ENCODE results near the gene DLG2.

DLG2 gene

GRCh38 chr11:84215672-84216071 lies 1411.5 kb downstream of the DLG2 start:
- DNase-seq (ENCODE audit: low read depth in 3 of 3) = no peak

GRCh38 chr11:84214557-84214956 lies 1412.6 kb downstream of the DLG2 start:
- no peak for DNase-seq (ENCODE audit: low read depth in 3 of 3)

GRCh38 chr11:84212468-84213390 lies 1414.4 kb downstream of the DLG2 start:
- no peak for DNase-seq (ENCODE audit: low read depth in 3 of 3)

GRCh38 chr11:84211896-84212295 lies 1415.2 kb downstream of the DLG2 start:
- DNase-seq (ENCODE audit: low read depth in 3 of 3) = no peak

GRCh38 chr11:84194696-84195095 lies 1432.4 kb downstream of the DLG2 start:
- no peak for DNase-seq (ENCODE audit: low read depth in 3 of 3)

- no peak for DNase-seq (ENCODE audit: low read depth in 3 of 3)
Measured at GRCh38 chr11:84193706-84194105, 1433.4 kb downstream of the DLG2 start.

GRCh38 chr11:84188521-84188920 lies 1438.6 kb downstream of the DLG2 start:
- no peak for DNase-seq (ENCODE audit: low read depth in 3 of 3)

- DNase-seq (ENCODE audit: low read depth in 3 of 3) = no peak
Measured at GRCh38 chr11:84173078-84173477, 1454.1 kb downstream of the DLG2 start.

- no peak for DNase-seq (ENCODE audit: low read depth in 3 of 3)
Measured at GRCh38 chr11:84165139-84165538, 1462.0 kb downstream of the DLG2 start.

- DNase-seq (ENCODE audit: low read depth in 3 of 3) = no peak
Measured at GRCh38 chr11:84164728-84165127, 1462.4 kb downstream of the DLG2 start.

GRCh38 chr11:84163116-84163515 lies 1464.0 kb downstream of the DLG2 start:
- no peak for DNase-seq (ENCODE audit: low read depth in 3 of 3)

GRCh38 chr11:84157639-84158038 lies 1469.5 kb downstream of the DLG2 start:
- DNase-seq (ENCODE audit: low read depth in 3 of 3) = no peak

- DNase-seq (ENCODE audit: low read depth in 3 of 3) = no peak
Measured at GRCh38 chr11:84146826-84147225, 1480.3 kb downstream of the DLG2 start.

GRCh38 chr11:84145616-84146185 lies 1481.4 kb downstream of the DLG2 start:
- no peak for DNase-seq (ENCODE audit: low read depth in 3 of 3)

- DNase-seq (ENCODE audit: low read depth in 3 of 3) = no peak
Measured at GRCh38 chr11:84144531-84144930, 1482.6 kb downstream of the DLG2 start.

- no peak for DNase-seq (ENCODE audit: low read depth in 3 of 3)
Measured at GRCh38 chr11:84142411-84142810, 1484.7 kb downstream of the DLG2 start.

- no peak for DNase-seq (ENCODE audit: low read depth in 3 of 3)
Measured at GRCh38 chr11:84140386-84141169, 1486.6 kb downstream of the DLG2 start.

GRCh38 chr11:84137960-84138359 lies 1489.2 kb downstream of the DLG2 start:
- DNase-seq (ENCODE audit: low read depth in 3 of 3) = no peak

GRCh38 chr11:84137505-84137904 lies 1489.6 kb downstream of the DLG2 start:
- no peak for DNase-seq (ENCODE audit: low read depth in 3 of 3)

GRCh38 chr11:84136926-84137325 lies 1490.2 kb downstream of the DLG2 start:
- no peak for DNase-seq (ENCODE audit: low read depth in 3 of 3)

- no peak for DNase-seq (ENCODE audit: low read depth in 3 of 3)
Measured at GRCh38 chr11:84130646-84131427, 1496.3 kb downstream of the DLG2 start.

All from stimulated activated CD4-positive, alpha-beta T cell treated with anti-CD3 and anti-CD28 coated beads, TNF-alpha, amount 100 ng/mL, for 24 hours (primary cell).